Fibroblast of skin of scalp (primary cell): ENCODE measurements around the gene CD3G.
A peak's percentile ranks its signal among the peaks of the same experiment; 100 is the strongest.

Experiments
- DNase-seq: peaks from one replicate; pipeline ENCODE4 v3.0.0-alpha.2; 2013

Gene CD3G

DNA sequence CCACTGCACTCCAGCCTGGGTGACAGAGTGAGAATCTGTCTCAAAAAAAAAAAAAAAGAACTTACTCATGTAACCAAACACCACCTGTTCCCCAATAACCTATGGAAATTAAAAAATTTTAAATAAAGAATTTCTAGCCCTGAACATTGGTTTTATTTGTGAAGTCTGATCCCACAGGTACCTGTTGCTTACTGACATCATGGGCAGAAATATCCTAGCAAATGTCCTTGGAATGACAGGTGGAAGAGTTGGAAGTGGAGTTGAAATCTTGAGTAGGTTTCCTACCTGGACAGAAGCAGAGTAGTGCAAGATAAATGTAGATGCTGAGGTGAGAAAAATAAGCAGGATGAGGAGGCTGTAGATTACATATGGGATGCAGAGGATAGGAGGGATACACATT, 18.9 kb upstream of the CD3G start:
- no peak for DNase-seq

DNA sequence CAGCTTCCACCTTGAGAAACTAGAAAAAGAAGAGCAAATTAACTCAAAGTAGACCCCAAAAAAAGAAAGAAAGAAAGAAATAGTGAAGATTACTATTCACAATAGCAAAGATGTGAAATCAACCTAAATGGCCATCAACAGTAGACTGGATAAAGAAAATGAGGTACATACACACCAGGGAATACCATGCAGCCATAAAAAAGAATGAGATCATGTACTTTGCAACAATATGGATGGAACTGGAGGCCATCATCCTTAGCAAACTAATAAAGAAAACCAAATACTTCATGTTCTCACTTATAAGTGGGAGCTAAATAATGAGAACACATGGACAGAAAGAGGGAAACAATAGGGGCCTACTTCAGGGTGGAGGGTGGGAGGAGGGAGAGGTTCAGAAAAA, 15.4 kb upstream of the CD3G start:
- no peak for DNase-seq

DNA sequence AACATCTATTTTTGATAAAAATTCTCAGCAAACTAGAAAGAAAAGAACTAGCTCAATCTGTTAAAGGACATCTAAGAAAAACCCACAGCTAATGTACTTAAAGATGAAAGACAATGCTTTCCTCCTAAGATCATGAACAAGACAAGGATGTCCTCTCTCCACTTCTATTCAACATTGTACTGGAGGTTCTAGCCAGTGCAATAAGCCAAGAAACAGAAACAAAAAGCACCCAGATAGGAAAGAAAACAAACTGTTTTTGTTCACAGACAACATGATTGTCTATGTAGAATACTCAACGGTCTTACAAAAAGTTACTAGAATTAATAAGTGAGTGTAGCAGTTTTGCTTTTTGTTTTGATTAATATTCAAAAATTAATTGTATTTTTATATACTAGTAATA, 9.4 kb upstream of the CD3G start:
- DNase-seq: no peak

DNA sequence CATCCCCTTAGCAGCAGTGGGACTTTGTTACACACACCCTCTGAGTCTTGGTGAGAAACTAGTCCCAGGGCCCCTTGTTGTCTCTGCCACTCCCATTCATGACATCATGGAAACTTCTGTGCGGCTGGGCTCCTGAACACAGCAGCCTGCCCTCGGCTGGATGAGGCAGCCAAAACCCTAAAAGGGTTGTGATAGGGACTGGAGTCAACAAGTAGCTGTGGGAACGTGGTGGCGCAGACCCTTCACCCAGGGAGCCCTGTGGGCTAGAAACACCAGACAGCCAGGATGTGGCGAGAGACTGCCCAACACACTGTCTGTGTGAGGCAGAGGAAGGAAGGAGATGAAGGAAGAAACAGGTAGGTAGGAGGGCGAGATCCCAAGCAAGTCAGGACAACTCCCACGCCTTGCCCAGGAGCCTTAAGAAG, 5.5 kb upstream of the CD3G start:
- no peak for DNase-seq

DNA sequence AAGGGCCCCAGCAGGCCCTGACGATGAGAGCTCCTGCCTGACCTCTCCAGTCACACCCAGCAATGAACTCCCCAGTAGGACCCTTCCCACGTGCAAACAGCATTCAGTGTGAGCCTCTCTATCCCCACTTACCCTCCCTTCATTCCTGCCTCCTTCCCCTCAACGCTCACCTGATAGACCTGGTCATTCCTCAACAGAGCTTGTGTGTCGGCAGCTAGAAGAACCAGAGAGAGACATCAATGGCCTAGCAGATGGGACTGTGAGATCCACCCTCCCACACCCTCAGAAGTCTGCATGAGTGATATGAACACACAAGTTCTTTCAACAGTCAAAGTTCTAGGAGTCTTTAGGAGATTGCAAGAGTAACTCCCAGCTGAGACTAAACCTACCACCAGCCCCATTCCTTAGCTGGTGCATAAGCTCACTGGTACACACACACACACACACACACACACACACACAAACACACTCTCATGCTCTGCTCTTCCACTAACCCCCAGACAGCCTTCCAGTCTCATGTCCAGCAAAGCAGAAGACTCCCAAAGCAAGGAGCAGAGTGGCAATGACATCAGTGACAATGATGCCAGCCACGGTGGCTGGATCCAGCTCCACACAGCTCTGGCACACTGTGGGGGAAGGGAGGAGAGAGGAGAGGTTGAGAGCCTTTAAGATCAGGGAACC, 4.7 kb upstream of the CD3G start:
- DNase-seq: no peak

DNA sequence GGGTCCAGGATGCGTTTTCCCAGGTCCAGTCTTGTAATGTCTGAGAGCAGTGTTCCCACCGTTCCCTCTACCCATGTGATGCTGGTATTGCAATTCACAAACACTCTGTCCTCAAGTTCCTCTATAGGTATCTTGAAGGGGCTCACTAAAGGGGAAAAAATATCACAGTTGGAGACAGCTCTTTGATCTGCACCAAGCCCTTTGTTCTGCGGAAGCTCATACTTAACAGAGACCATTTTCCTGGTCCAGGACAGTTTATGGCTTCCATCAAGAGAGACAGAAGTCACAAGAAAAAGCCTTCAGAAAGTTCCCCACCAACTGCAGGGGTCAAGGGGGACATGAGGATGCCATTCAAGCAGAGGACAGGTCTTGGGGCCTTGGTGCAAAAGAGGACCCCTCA, 3.7 kb upstream of the CD3G start:
- DNase-seq: no peak

DNA sequence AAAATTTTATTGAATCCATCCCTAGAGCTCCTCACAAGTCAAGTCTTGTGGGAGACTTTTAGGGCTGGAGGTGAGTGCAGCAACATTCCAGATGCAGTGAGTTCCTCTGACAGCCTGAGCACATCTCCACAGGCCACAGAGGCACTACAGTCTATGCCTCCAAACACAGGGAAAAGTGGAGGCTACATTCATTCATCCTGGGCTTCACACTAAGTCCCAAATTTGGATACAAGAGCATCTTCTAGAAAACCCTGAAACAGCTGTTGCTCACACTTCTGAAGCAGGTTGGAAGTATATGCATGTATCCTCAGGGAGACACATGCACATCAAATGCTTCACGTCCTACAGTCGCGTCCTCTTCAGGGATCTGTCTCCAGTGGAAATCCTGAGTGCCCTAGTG, 2.9 kb upstream of the CD3G start:
- no peak for DNase-seq

DNA sequence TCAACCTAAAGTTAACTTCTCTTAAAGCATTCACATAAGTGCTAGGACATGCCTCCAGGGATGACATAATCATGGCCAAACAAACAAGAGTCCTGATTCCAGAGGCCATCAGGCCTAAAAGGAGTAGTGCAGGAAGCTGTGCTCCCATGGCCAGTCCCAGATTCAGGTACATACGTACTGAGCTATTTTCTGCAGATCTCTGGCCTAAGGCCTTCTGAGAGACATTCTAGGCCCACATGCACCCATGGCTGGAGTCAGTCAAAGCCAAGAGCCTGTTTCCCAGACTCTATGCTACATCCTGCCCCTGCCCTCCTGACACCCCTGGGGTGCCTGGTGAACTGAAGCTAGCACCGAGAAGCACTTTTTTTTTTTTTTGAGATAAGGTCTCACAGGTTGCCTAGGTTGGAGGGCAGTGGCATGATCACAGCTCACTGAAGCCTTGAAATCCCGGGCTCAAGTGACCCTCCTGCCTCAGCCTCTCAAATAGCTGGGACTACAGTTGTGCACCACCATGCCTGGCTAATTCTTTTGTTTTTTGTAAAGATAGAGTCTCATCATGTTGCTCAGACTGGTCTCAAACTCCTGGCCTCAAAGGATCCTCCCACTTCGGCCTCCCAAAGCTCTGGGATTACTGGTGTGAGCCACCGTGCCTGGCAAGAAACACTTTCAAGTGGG, 2.2 kb upstream of the CD3G start:
- DNase-seq: no peak

DNA sequence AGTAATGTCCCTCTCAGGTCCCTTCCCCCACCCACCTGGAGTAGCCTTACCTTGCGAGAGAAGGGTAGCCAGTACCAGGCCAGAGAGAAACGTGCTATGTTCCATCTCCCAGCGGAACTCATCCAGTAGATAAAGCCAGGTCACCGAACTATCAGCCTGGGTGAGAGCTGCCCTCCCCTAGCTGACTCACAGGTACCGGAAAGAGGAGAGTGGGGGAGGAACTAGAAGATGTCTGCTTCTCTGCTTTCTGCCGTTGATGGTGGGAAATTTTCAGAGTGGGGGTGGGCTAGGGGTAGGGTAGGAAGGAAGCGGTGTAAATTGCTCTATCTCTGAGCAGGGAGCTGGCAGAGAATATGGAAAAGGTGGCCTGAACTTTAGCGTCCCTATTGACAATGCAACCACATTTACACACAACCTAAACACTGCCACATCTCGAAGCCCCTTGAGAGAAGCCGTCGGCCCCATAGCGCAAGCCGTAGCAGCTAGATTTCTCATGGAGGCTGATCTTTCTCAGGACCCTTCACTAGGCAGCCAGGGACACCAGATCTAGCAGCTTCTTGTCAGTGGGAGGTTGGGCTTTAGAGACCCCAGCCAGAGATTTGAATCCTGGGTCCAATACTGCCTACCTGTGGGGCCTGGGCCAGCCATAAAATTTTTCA, 1.5 kb upstream of the CD3G start, which contains the start of gene CD3D:
TSS of gene CD3D (minus strand) at position 203 of the 659 bp plus-strand sequence. CDS start at position 105, 98 bp downstream.
- no peak for DNase-seq

DNA sequence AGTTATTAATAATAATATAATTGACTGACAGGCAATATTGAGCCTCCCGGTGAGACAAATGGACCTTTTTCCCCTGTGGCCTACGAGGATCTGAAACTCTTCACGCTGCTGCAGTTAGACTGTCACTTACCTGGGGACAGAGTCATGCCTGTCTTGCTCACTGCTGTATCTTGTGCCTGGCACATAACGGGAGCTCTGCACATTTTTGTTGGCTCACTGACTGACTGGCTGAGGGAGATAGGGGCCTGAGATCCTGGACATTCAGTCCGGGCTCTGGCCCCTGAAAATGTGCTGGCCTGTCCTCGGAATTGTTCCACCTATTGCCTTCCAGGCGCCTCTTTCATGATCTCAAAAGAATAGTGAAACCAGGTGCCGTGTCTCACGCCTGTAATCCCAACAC, 896 bp upstream of the CD3G start:
- DNase-seq: no peak

DNA sequence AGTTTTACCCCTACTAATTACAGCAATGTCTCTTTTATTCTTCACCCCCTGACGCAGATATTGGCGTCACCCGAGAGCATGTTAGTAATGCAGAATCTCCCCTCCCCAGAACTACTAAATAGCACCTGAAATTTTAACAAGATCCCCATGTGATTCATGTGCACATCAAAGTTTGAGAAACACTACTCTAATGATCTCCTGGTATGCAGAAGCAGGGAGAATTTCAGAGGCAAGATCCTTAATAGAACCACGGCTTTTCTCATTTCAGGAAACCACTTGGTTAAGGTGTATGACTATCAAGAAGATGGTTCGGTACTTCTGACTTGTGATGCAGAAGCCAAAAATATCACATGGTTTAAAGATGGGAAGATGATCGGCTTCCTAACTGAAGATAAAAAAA, 5.3 kb downstream of the CD3G start:
- DNase-seq: no peak

DNA sequence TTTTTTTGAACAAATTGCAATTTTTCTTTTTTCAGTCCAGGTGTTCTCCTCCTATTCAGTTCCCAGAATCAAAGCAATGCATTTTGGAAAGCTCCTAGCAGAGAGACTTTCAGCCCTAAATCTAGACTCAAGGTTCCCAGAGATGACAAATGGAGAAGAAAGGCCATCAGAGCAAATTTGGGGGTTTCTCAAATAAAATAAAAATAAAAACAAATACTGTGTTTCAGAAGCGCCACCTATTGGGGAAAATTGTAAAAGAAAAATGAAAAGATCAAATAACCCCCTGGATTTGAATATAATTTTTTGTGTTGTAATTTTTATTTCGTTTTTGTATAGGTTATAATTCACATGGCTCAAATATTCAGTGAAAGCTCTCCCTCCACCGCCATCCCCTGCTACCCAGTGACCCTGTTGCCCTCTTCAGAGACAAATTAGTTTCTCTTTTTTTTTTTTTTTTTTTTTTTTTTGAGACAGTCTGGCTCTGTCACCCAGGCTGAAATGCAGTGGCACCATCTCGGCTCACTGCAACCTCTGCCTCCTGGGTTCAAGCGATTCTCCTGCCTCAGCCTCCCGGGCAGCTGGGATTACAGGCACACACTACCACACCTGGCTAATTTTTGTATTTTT, 9.1 kb downstream of the CD3G start:
- DNase-seq: peak; percentile 34

DNA sequence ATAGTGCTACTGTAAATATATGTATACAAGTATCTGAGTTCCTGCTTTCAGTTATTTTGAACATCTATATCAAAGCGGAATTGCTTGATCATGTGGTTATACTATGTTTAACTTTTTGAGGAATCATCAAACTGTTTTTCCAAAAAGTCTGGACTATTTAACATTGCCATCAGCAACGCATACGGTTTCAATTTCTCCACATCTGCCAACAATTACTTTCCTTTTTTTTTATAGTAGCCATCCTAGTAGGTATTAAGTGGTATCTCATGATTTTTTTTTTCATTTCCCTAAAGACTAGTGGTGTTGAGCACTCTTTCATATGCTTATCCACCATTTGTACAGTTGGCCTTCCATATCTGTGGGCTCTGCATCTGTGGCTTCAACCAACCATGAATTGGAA, 13.9 kb downstream of the CD3G start:
- peak; percentile 6 for DNase-seq

DNA sequence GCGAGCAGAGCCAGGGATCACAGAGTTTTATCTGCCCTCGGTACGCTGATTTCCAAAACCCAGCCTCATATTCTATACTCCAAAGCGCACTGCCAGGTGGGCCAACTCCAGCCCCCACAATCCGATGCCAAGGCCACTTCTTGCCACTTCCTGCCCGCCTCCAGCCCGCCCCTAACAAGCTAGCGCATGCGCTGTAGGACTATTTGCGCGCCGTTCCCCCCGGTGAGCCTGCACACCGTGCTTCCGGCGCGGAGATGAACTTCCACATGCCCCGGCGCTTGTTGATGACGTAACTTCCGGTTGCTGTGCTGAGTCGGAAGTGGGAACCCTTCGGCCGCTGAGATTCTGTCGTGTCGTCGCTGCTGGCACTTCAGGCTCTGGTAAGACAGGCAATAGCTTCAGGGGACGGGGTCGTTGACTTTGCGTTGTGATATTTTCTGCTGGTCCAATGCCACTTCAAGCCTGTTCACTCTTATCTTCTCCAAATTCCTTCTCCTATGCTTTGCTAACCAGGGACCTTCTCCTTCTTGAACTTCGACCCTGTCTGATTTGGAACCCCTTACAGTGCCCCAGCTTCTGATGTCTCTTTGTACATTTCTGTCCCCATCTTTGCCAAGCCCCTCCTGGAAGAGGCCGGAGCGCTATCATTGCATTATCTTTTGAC, 15.3 kb downstream of the CD3G start, which contains the start of gene UBE4A:
TSS of gene UBE4A (plus strand) at position 306 of the 664 bp plus-strand sequence. CDS start 5,481 bp downstream, outside the sequence.
- peak; percentile 95 for DNase-seq

DNA sequence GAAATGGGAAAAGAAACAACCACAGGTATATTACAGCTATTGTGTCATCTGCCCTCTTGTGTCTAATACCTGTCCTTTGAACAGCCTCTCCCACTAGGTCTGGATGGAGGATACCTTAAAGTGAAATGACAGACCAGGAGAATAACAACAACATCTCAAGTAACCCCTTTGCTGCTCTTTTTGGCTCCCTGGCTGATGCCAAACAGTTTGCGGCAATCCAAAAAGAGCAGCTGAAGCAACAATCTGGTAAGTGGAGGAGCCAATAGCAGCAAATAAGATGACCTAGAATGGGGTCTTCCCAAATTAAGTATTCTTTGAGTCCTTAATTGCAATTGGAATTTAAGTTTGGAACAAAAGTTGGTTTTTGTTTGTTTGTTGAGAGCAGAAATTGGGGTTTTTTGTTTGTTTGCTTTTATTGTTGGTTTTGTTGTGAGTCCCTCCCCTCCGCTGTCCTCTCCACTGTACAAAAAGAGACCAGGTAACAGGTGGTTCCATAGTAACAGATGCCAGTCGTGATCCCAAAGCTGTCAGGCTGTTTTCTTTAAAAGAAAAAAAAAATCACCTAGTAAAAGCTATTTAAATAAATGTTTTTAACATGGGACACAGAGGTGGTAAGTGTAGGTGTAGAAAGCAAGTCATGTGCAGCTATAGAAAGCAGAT, 20.9 kb downstream of the CD3G start:
- no peak for DNase-seq

DNA sequence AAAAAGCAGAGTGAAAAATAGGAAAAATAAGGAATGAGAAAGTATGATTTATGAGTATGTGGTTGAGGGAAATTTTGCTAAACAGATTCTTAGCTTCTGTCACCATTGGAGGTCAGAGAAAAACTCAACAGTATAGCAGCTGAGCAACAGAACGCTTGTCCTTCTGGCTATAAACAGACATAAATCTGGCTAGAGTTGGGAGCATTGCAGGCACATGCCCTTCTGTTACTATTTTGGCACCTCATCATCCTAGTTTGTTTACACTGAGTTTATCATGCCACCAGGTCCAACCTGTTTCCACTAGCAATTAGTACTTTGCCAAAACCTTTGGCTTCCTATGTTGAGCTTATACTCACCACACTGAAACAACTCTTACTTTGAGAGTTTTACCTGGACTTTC, 22.1 kb downstream of the CD3G start:
- no peak for DNase-seq

DNA sequence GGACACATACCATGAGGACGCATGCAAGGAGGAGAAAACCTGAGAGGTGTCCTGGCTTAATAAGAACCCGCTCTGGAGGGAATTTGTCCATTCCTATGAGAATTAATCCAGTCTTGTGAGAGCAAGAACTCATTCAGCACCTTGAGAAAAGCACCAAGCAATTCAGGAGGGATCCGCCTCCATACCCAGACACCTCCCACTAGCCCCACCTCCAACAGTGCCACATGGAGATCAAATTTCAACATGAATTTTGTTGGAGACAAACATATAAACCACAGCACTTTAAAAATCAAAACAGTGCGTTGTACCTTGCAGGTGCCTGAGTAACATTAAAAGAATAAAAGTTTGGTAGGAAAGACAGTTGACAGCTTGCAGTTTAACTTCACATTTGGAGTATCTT, 26.6 kb downstream of the CD3G start:
- no peak for DNase-seq

DNA sequence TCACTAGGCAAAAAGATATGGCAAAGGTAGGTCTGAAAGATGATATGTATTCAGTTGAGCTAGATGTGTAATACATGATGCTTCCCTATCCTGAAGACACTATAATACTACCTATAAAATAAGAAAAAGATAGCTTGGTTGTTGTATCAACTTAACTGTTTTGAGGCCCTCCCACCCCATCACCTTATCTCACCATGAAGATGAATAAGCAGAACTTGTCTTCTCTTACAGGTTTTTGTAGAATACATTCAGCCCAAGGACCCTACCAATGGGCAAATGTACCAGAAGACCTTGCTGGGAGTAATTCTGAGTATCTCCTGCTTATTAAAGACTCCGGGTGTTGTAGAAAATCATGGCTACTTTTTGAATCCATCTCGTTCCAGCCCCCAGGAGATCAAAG, 29.1 kb downstream of the CD3G start:
- DNase-seq: no peak

DNA sequence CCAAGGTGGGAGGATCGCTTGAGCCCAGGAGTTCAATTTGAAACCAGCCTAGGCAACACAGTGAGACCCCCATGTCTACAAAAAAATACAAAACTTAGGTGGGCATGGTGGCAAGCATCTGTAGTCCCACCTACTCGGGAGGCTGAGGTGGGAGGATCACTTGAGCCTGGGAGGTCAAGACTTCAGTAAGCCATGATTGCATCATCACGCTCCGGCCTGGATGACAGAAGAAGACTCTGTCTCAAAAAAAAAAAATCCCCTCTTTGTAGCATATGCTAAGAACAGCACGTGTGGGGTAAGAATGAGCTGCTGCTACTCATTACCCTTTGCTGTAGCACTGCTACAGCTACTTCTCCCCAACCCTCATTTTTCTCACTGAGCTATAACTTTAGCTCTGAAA, 29.7 kb downstream of the CD3G start:
- DNase-seq: no peak

DNA sequence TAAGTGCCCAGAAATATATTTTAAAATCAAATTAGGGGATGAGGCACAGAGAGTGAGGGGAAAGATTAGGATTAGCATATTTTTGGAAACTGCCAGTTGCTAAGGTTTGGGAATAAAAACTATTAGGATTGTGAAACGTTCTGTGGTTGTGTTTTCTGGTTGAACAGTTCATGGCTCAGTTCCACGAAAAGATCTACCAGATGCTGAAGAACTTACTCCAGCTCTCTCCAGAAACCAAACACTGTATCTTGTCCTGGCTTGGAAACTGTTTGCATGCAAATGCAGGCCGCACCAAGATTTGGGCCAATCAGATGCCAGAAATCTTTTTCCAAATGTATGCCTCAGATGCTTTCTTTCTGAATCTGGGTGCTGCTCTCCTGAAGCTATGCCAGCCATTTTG, 30.6 kb downstream of the CD3G start:
- DNase-seq: no peak

DNA sequence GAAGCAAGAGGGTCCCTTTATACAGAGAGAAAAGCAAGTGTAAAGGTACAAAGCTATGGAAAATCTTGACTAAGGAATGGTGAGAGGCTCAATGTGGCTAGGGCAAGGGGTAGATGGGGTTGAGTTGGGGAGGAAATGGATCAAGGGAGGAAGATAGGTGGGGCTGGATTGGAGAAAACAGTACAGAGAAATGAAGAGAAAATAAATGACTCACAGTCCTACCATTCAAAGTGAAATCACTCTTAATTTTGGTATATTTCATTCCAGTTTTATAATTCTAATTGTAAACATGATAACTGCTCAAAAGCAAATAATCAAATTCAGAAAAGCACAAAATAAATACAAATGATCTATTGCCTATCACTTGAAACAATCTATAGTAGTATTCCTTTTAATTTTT, 31.8 kb downstream of the CD3G start:
- DNase-seq: no peak

DNA sequence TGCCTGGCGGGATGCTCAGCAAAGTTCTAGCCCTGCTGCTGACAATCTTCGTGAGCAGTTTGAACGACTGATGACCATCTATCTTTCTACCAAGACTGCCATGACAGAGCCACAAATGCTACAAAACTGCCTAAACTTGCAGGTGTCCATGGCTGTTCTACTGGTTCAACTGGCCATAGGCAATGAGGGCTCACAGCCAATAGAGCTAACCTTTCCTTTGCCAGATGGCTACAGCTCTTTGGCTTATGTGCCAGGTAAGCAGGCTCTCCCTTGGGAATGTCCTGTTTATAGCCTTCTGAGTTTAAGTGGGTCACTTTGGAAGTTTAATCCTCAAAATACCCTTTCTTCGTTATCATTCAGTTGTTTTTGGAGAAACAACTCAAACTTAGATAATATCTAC, 35.4 kb downstream of the CD3G start:
- DNase-seq: no peak
